Left colon (tissue), 2 donors: ENCODE measurements around the gene TBC1D22A. TPM values are rescaled to one million over a fixed set of nuclear protein-coding genes. Genes with fewer than 3 reads are reported as not detected.

Experiments used
- ATAC-seq: fragments of 200-7000 bp; cut with Tn5 transposase; one replicate; pipeline ENCODE4 v1.9.1; 2020; ENCODE audit warnings: mild to moderate bottlenecking, moderate library complexity
- DNase-seq, 2 donors: peaks; one replicate each; pipeline ENCODE4 v3.0.0-alpha.2; 2020
- intact Hi-C, 2 donors: fragments of 100-400 bp; cut with DNase I in 1 of 2; cut with micrococcal nuclease in 1 of 2; formaldehyde crosslinking; loops; one replicate each; pipeline versions ENCODE4 v1.11.2 to v1.14.0; 2022; cut with DNase I, micrococcal nuclease
- total RNA-seq, 2 donors: library from RNA; stranded (reverse); fragmentation: NEBNext Ultra II Directional; extraction: Animal tissue kit (Norgen Biotek cat#: 25700); gene quantifications; one replicate each; pipeline ENCODE4 v1.2.1, GENCODE V29; 2021
- donor health status: DM: no; HTN: no; CAD: no.
- donor health status: DM: yes; HTN: yes; CAD: no.

TBC1D22A gene
- total RNA-seq, 2 donors from 2014 or later = 40.7 to 45.2 TPM

DNA sequence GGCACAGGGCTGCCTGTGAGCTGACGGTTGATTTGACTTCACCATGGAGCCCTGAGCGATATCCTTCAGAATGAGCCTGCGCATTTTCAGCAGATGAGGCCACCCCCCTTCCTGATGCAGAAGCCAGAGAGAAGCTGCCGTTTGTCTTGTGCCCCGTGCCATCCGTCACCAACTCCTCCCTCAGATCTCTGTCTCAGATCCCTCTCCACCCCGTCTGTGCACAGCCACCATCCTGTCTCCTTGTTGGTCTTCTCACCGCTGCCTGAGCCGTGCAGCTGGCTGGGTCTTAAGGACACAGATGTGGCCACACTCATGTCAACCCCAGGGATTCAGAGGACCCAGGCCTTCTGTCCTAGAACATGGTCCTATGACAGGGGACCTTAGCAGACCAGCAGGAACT is 293.9 kb downstream of the TBC1D22A start:
- no peak for ATAC-seq
- intact Hi-C loops = no loop called here
- no peak for DNase-seq

DNA sequence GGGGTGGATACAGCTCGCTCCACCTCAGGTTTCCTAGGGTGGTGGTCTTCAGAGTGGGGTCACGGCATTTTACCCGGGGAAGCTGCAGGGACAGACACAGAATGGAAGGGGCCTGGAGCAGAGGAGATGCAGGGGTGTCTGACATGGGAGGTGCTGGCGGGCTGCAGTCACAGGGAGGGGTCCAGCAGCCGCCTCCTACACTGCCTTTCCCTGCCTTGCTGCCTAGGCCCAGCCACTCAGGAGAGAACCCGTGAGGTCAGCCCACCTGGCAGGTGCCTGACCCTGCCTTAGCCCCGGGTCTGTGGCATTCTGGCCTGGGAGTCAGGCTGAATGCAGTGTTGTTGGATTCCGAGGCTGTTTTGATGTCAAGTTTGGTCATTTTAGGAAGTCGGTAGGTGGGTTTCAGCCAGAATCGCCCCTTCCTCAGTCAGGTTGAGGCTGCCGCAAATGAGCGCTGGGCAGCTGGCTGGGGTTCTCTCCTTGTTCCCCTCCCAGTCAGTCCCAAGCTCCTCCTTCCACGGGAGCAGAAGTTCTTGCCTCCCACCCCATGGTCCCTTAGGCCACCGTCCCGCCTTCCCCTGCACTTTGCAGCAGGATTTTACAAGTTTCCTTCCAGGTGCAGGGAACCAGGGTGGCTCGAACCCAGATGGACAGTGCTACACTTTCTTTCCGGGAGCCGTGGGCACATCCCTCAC is 294.5 kb downstream of the TBC1D22A start:
- ATAC-seq (no peak), DNase-seq (no peak)
- intact Hi-C loops = no loop called here

DNA sequence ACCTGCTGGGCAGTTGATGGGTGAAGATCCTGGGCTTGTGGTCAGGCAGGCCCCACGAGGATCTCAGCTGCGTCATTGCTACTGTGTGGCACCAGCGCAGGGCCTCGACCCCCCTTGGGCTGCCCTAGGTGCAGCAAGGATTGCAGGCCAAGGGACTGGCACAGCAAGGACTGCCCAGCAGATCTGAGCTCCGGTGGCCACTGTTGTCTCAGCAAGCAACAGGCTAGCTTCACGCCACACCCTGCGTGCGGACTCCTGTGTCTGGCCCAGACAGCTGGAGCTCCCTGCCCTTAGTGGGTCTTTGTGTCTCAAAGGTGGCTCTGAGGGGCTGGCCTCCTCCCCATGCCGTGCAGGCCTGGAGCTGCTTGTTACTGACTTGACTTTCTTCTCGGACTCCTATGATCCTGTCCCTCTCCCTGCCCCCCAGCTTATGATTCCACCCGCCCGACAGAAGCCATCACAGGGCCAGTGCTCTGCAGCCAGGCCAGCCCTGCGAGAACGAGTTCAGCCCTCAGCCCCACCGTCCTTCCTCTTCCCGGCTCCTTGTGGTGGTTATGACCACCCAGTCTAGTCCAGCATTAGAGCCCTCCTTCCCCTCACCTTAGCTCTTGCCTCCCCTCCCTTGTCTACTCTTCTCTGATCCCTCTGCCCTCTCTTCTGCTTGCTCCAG is 295.6 kb downstream of the TBC1D22A start:
- intact Hi-C loops = no loop called here

DNA sequence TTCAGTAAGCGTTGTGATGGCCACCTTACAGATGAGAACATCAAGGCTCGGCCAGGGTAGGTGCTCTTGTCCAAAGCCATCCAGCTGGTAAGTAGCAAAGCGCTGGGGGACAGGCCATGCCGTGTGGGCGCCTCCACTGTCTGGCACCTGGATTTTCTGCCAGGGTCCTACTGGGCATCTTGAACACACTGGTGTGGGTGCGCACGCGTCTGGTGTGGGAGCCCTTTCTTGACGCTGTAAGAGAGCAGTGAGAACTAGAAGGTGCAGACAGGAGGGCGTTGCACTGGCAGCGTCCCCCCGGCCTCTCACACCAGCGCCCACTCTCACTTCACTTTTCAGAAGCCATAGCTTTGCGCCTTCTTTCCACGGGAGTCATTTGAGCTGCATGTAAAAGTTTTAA is 296.6 kb downstream of the TBC1D22A start:
- ATAC-seq = no peak
- intact Hi-C loops = no loop called here
- DNase-seq = no peak

More for the DNA sequence above, 295.6 kb downstream of the TBC1D22A start:
- DNase-seq (no peak), ATAC-seq (no peak)

DNA sequence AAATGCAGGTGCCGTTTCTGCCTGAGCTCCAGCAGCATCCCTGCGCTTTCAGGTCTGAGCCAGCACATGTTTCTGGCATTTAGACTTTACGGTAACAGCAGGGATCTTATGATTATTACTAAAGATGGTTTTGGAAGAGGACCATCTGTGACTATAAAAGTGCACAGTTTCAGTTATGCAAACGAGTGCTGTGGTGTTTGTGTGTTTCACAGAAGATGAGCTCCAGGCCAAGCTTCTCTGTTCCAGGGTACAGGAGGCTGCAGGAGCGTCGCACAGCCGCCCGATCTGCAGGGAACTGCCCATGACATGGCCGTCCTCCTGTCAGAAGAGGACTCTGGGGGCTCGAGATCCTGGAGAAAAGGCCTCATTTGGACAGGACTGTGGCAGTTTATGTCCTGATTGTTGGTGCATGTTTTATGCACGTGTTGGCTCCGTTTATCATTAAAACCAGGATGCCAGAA is 297.3 kb downstream of the TBC1D22A start:
- ATAC-seq (no peak), DNase-seq (no peak)
- intact Hi-C loops = no loop called here

DNA sequence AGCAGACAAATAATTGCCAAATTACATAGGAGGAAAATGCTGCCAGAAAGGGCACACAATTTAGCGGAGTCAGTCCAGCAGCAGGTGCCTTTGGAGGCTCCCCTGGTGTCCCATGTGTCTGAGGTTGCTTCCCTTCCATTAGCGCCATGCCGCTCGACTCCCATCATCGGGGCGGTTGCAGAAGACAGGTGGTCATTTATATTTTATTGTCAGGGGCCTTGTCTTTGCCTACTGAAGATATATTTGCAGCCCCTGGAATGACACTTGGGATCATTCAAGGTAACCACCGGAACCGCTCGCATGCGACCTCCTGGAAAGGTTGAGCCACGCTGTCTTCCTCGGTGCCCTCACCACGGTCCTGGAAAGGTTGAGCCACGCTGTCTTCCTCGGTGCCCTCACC is 298.3 kb downstream of the TBC1D22A start:
- DNase-seq (no peak), ATAC-seq (no peak)
- intact Hi-C loops = no loop called here

DNA sequence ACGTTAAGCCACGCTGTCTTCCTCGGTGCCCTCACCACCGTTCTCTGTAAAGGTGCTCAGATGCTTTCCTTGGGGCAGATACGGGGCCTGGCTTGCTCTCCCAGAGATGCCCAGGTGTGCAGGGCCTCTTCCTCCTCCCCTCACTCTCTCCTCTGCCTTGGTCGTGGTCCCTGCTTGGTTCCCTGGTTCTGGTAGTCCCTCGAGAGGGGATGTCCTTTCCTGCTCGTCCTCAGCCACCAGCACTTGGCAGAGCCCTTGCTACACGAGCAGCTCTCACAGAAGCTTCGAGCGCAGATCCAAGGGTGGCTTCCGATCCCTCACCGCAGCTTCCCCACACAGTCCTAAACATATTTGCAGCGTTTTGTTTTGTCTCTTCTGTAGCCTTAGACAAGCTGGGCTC is 298.8 kb downstream of the TBC1D22A start:
- intact Hi-C loops = no loop called here
- no peak for DNase-seq

DNA sequence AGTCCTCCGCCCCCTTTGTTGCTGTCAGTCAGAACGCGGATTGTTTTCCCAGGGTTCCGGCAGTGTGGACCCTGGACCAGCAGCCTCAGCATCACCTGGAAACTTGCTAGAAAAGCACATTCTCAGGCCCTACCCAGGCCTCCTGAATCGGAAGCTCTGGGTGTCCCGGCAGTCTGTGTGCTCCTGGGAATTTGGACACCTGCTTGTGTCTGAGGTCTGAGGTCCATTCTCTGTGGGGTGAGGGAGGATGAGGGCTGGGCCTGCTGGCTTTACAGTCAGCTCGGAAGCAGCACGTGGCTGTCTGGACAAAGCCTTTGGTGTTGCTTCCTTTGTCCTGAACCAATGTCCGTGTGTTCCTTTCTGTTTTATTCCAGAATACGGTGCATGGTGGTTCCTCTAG is 299.7 kb downstream of the TBC1D22A start:
- ATAC-seq = no peak

More for the DNA sequence above, 298.8 kb downstream of the TBC1D22A start:
- ATAC-seq = no peak

DNA sequence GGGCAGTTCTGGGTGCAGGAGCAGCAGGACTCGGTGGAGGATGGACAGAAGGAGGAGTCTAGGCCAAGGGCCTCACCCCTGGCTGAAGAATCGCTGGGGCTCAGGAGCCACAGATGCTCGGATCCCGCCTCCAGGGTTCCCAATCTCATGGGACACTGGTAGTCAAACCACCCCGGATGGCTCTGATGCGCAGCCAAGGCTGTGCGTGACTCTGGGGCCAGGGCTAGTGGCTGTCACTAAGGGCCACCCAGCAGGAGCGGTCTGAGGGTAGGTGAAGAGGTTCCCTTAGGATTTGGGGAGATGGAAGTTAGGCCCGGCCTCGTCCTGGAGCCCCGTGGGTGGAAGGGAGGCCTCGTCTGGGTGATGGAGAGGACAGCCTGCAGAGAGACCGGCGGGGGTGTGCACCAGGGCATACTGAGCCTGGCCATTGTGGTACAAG is 300.6 kb downstream of the TBC1D22A start:
- DNase-seq (no peak), ATAC-seq (no peak)
- intact Hi-C loops = no loop called here

More for the DNA sequence above, 299.7 kb downstream of the TBC1D22A start:
- intact Hi-C loops = no loop called here
- no peak for DNase-seq

DNA sequence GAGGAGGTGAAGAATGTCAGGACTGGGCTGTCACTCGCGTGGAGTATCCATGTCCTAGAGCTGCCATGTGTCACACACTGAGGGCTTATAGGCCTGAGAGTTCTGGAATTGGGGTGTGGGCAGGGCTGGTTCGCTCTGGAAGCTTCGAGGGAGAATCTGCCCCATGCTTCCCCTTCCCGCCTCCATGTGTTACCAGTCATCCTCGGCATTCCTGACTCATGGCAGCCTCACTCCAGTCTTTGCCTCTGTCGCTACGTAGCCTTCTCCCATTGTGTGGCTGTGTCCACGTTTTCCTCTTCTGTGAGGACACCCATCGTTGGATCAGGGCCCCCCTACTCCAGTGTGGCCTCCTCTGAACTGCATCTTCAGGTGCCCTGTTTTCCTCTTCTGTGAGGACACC is 301.2 kb downstream of the TBC1D22A start:
- ATAC-seq = no peak
- intact Hi-C loops = no loop called here

DNA sequence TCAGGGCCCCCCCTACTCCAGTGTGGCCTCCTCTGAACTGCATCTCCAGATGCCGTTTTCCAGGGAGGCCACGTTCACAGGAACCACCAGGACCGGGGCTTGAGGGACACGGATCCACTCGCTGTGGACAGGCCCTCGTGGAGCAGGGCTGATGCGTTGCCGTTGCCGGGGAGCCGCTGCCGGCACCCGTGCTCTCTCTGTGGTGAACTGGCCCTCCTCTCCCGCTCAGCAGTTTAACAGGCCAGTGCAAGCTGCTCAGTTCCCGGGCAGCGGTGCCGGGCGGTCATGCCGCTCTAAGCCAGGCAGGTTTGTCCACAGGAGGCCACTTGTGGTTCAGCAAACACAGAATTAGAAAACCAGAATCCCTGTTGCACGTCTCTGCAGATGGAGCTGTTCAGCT is 301.6 kb downstream of the TBC1D22A start:
- intact Hi-C loops = no loop called here
- DNase-seq = no peak

More for the DNA sequence above, 301.2 kb downstream of the TBC1D22A start:
- DNase-seq = no peak

DNA sequence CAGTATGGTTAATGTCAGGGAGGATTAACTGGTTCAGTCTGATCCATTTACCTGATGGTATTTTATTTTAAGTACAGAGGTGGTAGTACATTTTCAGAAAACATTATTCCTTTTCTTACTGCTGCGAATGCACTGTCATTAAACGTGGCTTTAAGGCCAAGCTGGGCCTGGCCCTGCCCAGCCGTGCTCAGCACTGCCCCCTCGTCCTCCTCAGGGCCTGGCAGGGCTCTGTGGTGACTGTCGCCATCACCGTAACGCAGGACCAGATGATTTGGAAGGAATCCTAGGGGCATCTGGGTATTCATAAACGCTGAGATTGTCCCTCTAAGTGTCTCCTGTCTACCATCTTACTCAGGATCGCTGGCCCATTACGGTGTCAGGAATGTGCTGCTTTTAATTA is 302.0 kb downstream of the TBC1D22A start:
- intact Hi-C loops = no loop called here
- DNase-seq (no peak), ATAC-seq (no peak)

More for the DNA sequence above, 301.6 kb downstream of the TBC1D22A start:
- no peak for ATAC-seq

DNA sequence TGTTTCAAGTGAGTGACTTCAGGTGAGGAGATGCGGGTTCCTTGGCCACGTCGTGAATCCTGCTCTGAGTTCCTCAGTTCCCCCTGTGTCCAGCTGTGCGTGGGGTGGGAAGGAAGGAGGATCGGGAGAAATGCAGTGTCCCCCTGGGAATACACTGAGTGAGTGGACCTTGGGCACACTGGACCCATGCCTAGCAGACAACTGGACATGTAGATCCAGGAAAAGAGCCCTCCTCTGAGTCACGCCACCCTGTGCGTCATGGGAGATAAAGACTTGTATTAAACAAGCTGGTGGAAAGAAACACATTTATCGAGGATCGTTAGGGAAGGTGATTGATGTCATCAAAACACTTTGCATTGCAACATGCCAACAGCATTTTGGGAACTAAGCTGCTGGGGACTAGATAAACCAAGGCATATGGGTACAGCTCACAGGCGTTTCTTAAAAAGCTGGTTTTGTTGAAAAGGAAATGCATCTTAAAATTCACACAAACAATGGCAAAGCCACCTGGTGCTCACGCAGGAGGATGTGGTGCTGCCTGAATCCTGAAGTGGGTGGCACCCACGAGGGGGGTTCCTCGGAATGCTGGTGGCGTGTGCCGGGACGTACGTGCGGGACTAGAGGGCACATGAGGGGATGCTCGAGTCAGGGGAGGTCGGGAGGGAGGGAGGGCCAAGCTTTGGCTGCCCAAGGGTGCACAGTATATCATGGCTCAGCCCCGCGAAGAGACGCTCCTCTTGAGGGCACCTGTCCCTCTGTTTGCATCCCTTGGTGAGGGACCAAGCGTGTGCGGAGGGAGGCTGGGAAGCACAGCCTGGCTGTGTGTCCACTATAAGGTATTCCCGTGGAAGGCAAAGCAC is 303.5 kb downstream of the TBC1D22A start:
- DNase-seq (no peak), ATAC-seq (no peak)
- intact Hi-C loops = no loop called here

DNA sequence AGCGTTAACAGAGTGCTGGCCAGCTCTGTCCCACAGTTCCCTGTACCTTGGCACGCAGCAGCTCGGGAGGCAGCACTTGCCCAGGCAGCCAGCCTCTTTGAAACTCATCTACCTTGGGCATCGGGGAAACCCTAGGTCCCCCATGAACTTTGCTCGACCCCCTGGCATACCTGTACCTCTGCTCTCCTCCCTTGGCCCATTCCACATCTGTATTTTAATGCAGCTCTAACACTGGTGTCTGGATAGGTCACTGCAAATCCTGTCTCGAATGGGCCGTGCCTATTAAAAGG is 304.1 kb downstream of the TBC1D22A start:
- intact Hi-C loops = no loop called here
- DNase-seq = no peak

DNA sequence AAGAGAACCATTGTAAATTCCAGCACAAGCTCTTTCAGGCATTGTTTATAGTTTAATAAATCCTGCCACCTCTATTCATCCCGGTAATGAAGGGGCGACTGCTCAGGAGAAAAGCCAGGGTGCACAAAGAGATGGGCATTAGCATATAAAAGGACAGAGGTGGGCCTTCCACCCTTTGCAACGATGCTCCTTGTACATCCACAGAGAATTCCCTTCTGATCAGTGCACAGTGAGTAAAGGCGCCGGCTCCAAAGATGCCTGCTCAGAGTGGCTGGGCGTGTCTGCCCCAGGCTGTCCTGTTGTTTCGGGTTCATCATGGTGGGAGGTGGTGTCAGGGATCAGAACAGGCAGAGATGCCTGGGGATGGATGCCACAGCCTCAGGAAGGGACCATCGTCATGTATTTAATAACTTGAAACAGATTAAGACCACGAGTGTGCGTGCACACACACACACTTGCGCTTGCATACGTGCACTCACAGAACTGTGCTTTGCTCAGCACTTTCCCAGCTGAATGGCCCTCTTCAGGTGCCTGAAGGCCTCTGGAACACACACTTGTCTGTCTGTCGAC is 305.0 kb downstream of the TBC1D22A start:
- no peak for DNase-seq
- intact Hi-C loops = no loop called here
- ATAC-seq = no peak

More for the DNA sequence above, 304.1 kb downstream of the TBC1D22A start:
- ATAC-seq = no peak

DNA sequence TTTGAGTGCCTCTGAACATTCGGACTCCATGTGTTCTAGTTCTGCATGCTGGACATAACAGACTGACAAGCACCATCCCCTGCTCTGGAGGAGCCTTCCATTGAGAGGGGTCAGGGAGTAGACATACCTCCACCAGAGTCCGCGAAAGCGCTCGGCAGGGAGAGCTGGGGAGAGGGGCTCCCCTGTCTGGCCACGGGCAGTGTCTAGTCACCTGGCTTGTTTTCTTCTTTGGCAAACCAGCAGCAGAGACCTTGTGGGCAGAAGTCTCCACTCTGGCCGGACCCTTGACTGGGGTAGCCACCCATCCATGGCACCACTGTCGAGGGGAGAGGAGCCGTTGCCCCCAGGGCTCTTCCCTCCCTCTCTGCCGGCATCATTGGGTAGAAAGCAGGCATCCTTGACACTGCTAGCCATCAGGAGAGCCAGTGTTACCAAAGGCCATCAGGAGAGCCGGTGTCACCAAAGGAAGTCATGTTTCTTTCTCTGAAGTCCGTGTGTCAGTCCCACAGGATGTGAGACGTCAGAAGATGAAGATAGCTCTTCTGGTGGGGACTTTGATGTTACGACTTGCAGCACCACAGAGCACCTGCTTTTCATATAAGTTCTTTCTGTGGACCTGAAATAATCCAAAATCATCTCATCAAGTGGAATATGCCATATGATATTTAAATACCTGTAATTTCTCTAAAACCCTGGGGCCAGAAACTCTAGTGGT is 305.6 kb downstream of the TBC1D22A start:
- ATAC-seq (no peak), DNase-seq (no peak)
- intact Hi-C loops = no loop called here

DNA sequence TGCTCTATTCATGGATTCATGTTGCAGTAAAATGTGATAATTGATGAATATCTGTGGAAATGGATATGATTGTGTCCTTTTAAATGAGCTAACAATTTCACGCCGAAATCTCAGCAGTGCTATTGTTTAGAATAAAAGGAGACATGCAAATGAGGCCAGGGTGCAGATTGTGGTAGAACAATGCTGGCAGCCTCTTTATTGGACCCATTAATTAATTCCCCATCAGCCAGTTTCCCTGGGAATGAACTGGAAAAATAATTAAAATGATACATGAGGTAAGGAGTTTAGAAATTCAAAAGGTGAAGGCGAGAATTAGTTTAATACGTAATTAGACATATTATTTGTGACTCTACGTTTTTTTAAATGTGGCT is 306.2 kb downstream of the TBC1D22A start:
- ATAC-seq = no peak
- no peak for DNase-seq
- intact Hi-C loops = no loop called here

DNA sequence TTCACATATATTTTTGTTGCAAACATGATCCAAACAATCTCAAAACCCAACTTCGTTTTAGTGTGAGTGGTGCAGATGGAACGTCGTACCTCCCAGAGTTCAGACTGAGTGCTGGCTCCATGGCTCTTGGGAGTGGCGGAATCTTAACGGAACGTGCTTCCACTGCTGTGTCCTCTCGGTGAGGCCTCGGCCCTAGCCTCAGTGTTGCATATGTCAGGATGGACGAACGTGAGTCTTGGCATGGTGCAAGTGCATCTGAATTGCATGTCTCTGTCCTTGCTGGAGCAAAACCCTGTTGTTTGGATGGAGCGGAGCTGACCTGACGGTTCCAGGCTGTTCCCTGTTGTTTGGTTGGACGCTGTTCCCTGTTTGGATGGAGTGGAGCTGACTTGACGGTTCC is 306.8 kb downstream of the TBC1D22A start:
- no peak for DNase-seq
- intact Hi-C loops = no loop called here
- ATAC-seq = no peak
